Body of pancreas (tissue), 4 donors: ENCODE data around the gene ADNP2. TPM values are rescaled to one million over a fixed set of nuclear protein-coding genes. Genes with fewer than 3 reads are reported as not detected.

Experiments
- ATAC-seq: fragments of 150-250 bp; one replicate; pipeline ENCODE4 v1.9.1; 2016
- DNase-seq, 4 donors: peaks; one replicate each; pipeline ENCODE4 v3.0.0-alpha.2; 2019
- H3K27ac ChIP-seq, 4 donors: fragments of 200-600 bp; sonication (generic); 1 replicate in 3 of 4; 2 replicates in 1 of 4; pipeline versions ENCODE4 v1.5.1 to v1.6.1; 2016 to 2019; ENCODE audit warnings: mild to moderate bottlenecking in 1 of 4, mixed read lengths in 1 of 4, moderate library complexity in 1 of 4
- H3K27me3 ChIP-seq, 2 donors: fragments of 200-600 bp; sonication (generic); one replicate each; pipeline ENCODE4 v1.6.0; 2016; ENCODE audit warnings: mild to moderate bottlenecking in 1 of 2
- H3K36me3 ChIP-seq, 2 donors: fragments of 200-600 bp; sonication (generic); replicated peaks in 1 of 2; 2 replicates each; pipeline ENCODE4 v1.5.1; 2016; ENCODE audit warnings: low read depth in 2 of 2; ENCODE audit not compliant: insufficient read depth in 1 of 2
- H3K4me1 ChIP-seq: fragments of 200-600 bp; sonication (generic); one replicate; pipeline ENCODE4 v1.6.0; 2016
- H3K4me3 ChIP-seq, 2 donors: fragments of 200-600 bp; sonication (generic); 1 replicate in 1 of 2; 2 replicates in 1 of 2; pipeline ENCODE4 v1.5.1; 2016 to 2019
- H3K9me3 ChIP-seq, 3 donors: fragments of 200-600 bp; sonication (generic); 1 replicate in 2 of 3; 2 replicates in 1 of 3; pipeline ENCODE4 v1.5.1; 2016
- POLR2A ChIP-seq, 3 donors: fragments of 450-650 bp; IDR thresholded peaks; one replicate each; pipeline ENCODE4 v1.6.1; 2016; ENCODE audit warnings: antibody characterized with exemption in 3 of 3, mild to moderate bottlenecking in 2 of 3
- WGBS, 2 donors: methylation state at CpG; one replicate each; pipeline ENCODE4 v1.1.5; 2017; 5-methylcytosine and 5-hydroxymethylcytosine counted together
- intact Hi-C: fragments of 100-400 bp; cut with DNase I; formaldehyde crosslinking; loops from one replicate; pipeline ENCODE4 v1.15.1; 2023
- total RNA-seq, 2 donors: library from RNA; depleted of rRNA; stranded (reverse); fragments of >200 nt; gene quantifications; one replicate each; pipeline ENCODE4 v1.1.0, GENCODE V29; 2016
- TF ChIP-seq, protein P1 (sequence below), 7 experiments: fragments of 450-650 bp in 4 of 7; fragments of 200-600 bp in 3 of 7; sonication (generic) in 3 of 7; IDR thresholded peaks; one replicate each; pipeline ENCODE4 v1.5.1; 2016 to 2019; ENCODE audit warnings: antibody characterized with exemption in 7 of 7

Gene ADNP2
- total RNA-seq, 2 donors from 2014 or later, result 7.0 to 9.2 TPM

GRCh38 chr18:80180778-80181564, 71.9 kb downstream of the ADNP2 start:
- Histone ChIP-seq H3K4me3 (no peak overlapping the region), H3K9me3 (no peaks in the 10 kb centered on the region), H3K36me3 (no peaks in the 10 kb centered on the region), H3K27me3 (no peaks in the 10 kb centered on the region), H3K4me1 (no peaks in the 10 kb centered on the region), H3K27ac (no peak overlapping the region)
- TF ChIP-seq, protein P1, sequence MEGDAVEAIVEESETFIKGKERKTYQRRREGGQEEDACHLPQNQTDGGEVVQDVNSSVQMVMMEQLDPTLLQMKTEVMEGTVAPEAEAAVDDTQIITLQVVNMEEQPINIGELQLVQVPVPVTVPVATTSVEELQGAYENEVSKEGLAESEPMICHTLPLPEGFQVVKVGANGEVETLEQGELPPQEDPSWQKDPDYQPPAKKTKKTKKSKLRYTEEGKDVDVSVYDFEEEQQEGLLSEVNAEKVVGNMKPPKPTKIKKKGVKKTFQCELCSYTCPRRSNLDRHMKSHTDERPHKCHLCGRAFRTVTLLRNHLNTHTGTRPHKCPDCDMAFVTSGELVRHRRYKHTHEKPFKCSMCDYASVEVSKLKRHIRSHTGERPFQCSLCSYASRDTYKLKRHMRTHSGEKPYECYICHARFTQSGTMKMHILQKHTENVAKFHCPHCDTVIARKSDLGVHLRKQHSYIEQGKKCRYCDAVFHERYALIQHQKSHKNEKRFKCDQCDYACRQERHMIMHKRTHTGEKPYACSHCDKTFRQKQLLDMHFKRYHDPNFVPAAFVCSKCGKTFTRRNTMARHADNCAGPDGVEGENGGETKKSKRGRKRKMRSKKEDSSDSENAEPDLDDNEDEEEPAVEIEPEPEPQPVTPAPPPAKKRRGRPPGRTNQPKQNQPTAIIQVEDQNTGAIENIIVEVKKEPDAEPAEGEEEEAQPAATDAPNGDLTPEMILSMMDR (IDR thresholded peaks at IDR 0.05), result no peak
- TF ChIP-seq POLR2A (IDR thresholded peaks at IDR 0.05), result no peak
- WGBS, 2 donors, result 91 to 92% methylated on average over 13 to 33 of the region's 33 CpGs
- DNase-seq, result no peak
- intact Hi-C loops, result no loop called here
- no peak for ATAC-seq

- 65 to 74% methylated on average over 10 to 12 of the region's 12 CpGs for WGBS, 2 donors
- no peaks in the 10 kb centered on the region for H3K4me1 ChIP-seq
- TF ChIP-seq, protein P1 (IDR thresholded peaks at IDR 0.05), result no peak
- TF ChIP-seq POLR2A (IDR thresholded peaks at IDR 0.05), result no peak
- intact Hi-C loops, result no loop called here
- H3K27ac ChIP-seq, result no peak overlapping the region
- H3K9me3 ChIP-seq, result no peaks in the 10 kb centered on the region
- no peaks in the 10 kb centered on the region for H3K36me3 ChIP-seq
- H3K27me3 ChIP-seq, result no peaks in the 10 kb centered on the region
- H3K4me3 ChIP-seq, result no peak overlapping the region
- DNase-seq (no peak), ATAC-seq (no peak)
Measured at GRCh38 chr18:80181642-80182461, 72.8 kb downstream of the ADNP2 start.

DNA sequence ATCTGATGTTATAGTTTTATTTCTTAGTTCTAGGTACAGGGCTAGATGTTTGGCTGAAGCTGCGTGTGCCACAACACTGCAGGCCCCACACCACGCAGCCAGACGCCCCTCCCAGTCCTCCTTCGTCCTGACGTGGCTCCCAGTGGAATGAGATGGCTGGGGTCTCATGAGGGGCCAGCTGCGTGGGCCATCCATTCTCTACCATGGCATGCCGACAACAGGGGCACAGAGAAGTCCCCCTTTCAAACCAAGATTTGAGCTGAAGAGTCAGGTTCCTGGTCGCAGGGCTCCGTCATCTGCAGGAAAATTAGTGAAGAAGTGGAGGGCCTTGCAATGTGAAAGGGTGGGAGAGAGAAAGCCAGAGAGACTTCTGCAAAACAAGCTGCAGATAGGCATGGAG, 73.8 kb downstream of the ADNP2 start:
- TF ChIP-seq POLR2A (IDR thresholded peaks at IDR 0.05), result no peak
- TF ChIP-seq, protein P1 (IDR thresholded peaks at IDR 0.05), result no peak
- intact Hi-C loops, result no loop called here
- DNase-seq (no peak), ATAC-seq (no peak)
- H3K27me3 ChIP-seq, result no peaks in the 10 kb centered on the region
- 76 to 86% methylated on average over 9 of the region's 9 CpGs for WGBS, 2 donors
- no peak overlapping the region for H3K27ac ChIP-seq
- no peaks in the 10 kb centered on the region for H3K4me1 ChIP-seq
- no peak overlapping the region for H3K4me3 ChIP-seq
- H3K36me3 ChIP-seq, result no peaks in the 10 kb centered on the region
- no peaks in the 10 kb centered on the region for H3K9me3 ChIP-seq

DNA sequence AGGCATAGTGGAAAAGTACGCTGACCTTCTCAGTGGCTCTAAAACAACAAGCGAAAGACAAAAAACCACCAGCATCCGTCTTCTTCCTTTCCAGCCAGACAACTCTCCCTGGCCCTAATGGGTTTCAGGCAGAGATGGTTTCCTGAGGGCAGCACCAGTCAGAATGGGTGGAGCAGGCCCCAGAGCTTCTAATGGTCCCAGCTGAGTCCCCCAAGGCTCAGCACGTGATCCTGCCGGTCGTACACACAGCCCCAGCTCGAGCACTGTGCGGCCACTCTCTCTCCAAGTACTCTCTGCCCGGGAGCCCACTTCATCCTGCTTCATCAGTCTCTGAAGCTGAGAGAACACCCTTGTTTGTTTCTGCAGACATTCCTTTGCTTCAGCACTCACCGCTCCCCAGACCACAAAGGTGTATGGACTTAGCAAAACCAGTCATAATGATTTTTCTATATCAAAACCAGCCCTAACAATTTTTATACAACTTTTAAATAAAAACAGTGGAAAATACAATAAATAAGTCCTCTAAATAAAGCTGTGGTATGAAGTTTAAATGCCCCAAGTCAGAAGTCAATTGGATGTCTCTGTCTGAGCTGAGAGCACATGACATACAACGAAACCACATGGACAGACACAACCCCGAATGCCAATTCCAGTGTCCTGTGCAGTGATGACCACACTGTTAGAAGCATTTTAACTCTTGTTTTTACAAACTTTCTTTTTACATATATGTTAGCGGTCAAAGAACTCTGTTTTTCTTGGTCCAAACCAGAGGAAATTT, 74.4 kb downstream of the ADNP2 start:
- Histone ChIP-seq H3K27ac (no peak overlapping the region), H3K4me3 (no peak overlapping the region), H3K36me3 (no peaks in the 10 kb centered on the region), H3K4me1 (no peaks in the 10 kb centered on the region), H3K27me3 (no peaks in the 10 kb centered on the region), H3K9me3 (no peaks in the 10 kb centered on the region)
- TF ChIP-seq POLR2A (IDR thresholded peaks at IDR 0.05), result no peak
- TF ChIP-seq, protein P1 (IDR thresholded peaks at IDR 0.05), result no peak
- intact Hi-C loops, result no loop called here
- DNase-seq, result no peak
- WGBS, 2 donors, result 75 to 79% methylated on average over 13 of the region's 13 CpGs
- ATAC-seq, result no peak
